ENCODE data around the gene DIS3L2.
A peak's percentile ranks its signal among the peaks of the same experiment; 100 is the strongest.

DIS3L2 gene

GRCh38 chr2:232134939-232135338 is 173.4 kb downstream of the DIS3L2 start:
- WGBS (ENCODE audit: extremely low coverage, insufficient coverage, low lambda C conversion rate) = no CpG with 5 or more reads among the region's 4 CpGs

GRCh38 chr2:232137356-232138147 is 176.0 kb downstream of the DIS3L2 start:
- no peak overlapping the region for H3K9ac ChIP-seq (ENCODE audit: low read length)
- H2BK5ac ChIP-seq (ENCODE audit: low read length) = no peak overlapping the region
- no peak overlapping the region for H3K4me3 ChIP-seq (ENCODE audit: low read length)
- no CpG with 5 or more reads among the region's 3 CpGs for WGBS (ENCODE audit: extremely low coverage, insufficient coverage, low lambda C conversion rate)
- no peaks in the 10 kb centered on the region for H3K36me3 ChIP-seq (ENCODE audit: control insufficient read depth, insufficient read depth, low read length)
- no peak for DNase-seq
- no peaks in the 10 kb centered on the region for H3K27me3 ChIP-seq (ENCODE audit: insufficient read depth, low read length, poor library complexity)
- no peak overlapping the region for H4K5ac ChIP-seq (ENCODE audit: low read length)
- no peak overlapping the region for H3K4ac ChIP-seq (ENCODE audit: low read depth, low read length)
- H3K27ac ChIP-seq (ENCODE audit: low read depth, low read length) = no peak overlapping the region
- no peak overlapping the region for H2AK5ac ChIP-seq (ENCODE audit: low read length)
- H3K79me1 ChIP-seq (ENCODE audit: low read length) = no peaks in the 10 kb centered on the region
- no peak overlapping the region for H2BK15ac ChIP-seq (replicated peaks; ENCODE audit: low read depth)
- H4K8ac ChIP-seq (ENCODE audit: low read depth, low read length) = no peak overlapping the region
- peaks cover 6% of the 10 kb centered on the region for H3K4me1 ChIP-seq (ENCODE audit: control insufficient read depth, low read depth, low read length)
- H2BK120ac ChIP-seq (ENCODE audit: low read depth, low read length) = no peak overlapping the region
- H3K56ac ChIP-seq (ENCODE audit: low read length) = no peak overlapping the region
- H3K18ac ChIP-seq (ENCODE audit: low read length) = no peak overlapping the region
- H3K79me2 ChIP-seq (ENCODE audit: control insufficient read depth, insufficient read depth, low read length) = no peaks in the 10 kb centered on the region
- H3K23ac ChIP-seq (ENCODE audit: low read length) = no peak overlapping the region
- H3K4me2 ChIP-seq (ENCODE audit: low read length) = no peak overlapping the region

More at GRCh38 chr2:232134939-232135338, 173.4 kb downstream of the DIS3L2 start:
- H3K4me2 ChIP-seq (ENCODE audit: low read length) = no peak overlapping the region
- H3K79me1 ChIP-seq (ENCODE audit: low read length) = no peaks in the 10 kb centered on the region
- H3K9ac ChIP-seq (ENCODE audit: low read length) = no peak overlapping the region
- no peak overlapping the region for H2BK15ac ChIP-seq (replicated peaks; ENCODE audit: low read depth)
- no peaks in the 10 kb centered on the region for H3K36me3 ChIP-seq (ENCODE audit: control insufficient read depth, insufficient read depth, low read length)
- H3K23ac ChIP-seq (ENCODE audit: low read length) = no peak overlapping the region
- no peak overlapping the region for H2BK120ac ChIP-seq (ENCODE audit: low read depth, low read length)
- DNase-seq = no peak
- no peak overlapping the region for H4K8ac ChIP-seq (ENCODE audit: low read depth, low read length)
- H3K4me3 ChIP-seq (ENCODE audit: low read length) = no peak overlapping the region
- no peak overlapping the region for H4K5ac ChIP-seq (ENCODE audit: low read length)
- no peaks in the 10 kb centered on the region for H3K27me3 ChIP-seq (ENCODE audit: insufficient read depth, low read length, poor library complexity)
- H2AK5ac ChIP-seq (ENCODE audit: low read length) = no peak overlapping the region
- no peak overlapping the region for H3K4ac ChIP-seq (ENCODE audit: low read depth, low read length)
- no peak overlapping the region for H3K27ac ChIP-seq (ENCODE audit: low read depth, low read length)
- H3K18ac ChIP-seq (ENCODE audit: low read length) = no peak overlapping the region
- no peak overlapping the region for H2BK5ac ChIP-seq (ENCODE audit: low read length)
- H3K56ac ChIP-seq (ENCODE audit: low read length) = no peak overlapping the region
- no peaks in the 10 kb centered on the region for H3K79me2 ChIP-seq (ENCODE audit: control insufficient read depth, insufficient read depth, low read length)
- H3K4me1 ChIP-seq (ENCODE audit: control insufficient read depth, low read depth, low read length) = peaks cover 6% of the 10 kb centered on the region

- Histone ChIP-seq H2BK15ac (replicated peaks; ENCODE audit: low read depth) (no peak overlapping the region), H3K18ac (ENCODE audit: low read length) (no peak overlapping the region), H2BK5ac (ENCODE audit: low read length) (no peak overlapping the region), H4K8ac (ENCODE audit: low read depth, low read length) (no peak overlapping the region), H3K4me3 (ENCODE audit: low read length) (no peak overlapping the region), H3K4ac (ENCODE audit: low read depth, low read length) (no peak overlapping the region), H3K9ac (ENCODE audit: low read length) (no peak overlapping the region), H2BK120ac (ENCODE audit: low read depth, low read length) (no peak overlapping the region), H3K4me2 (ENCODE audit: low read length) (no peak overlapping the region), H3K27ac (ENCODE audit: low read depth, low read length) (no peak overlapping the region), H3K79me1 (ENCODE audit: low read length) (no peaks in the 10 kb centered on the region), H3K36me3 (ENCODE audit: control insufficient read depth, insufficient read depth, low read length) (no peaks in the 10 kb centered on the region), H3K27me3 (ENCODE audit: insufficient read depth, low read length, poor library complexity) (no peaks in the 10 kb centered on the region), H2AK5ac (ENCODE audit: low read length) (no peak overlapping the region), H3K79me2 (ENCODE audit: control insufficient read depth, insufficient read depth, low read length) (no peaks in the 10 kb centered on the region), H3K56ac (ENCODE audit: low read length) (no peak overlapping the region), H4K5ac (ENCODE audit: low read length) (no peak overlapping the region), H3K23ac (ENCODE audit: low read length) (no peak overlapping the region), H3K4me1 (ENCODE audit: control insufficient read depth, low read depth, low read length) (peaks cover 6% of the 10 kb centered on the region)
- peak; percentile 74 for DNase-seq
- no CpG with 5 or more reads among the region's 5 CpGs for WGBS (ENCODE audit: extremely low coverage, insufficient coverage, low lambda C conversion rate)
Measured at GRCh38 chr2:232138441-232138840, 176.9 kb downstream of the DIS3L2 start.

- H2AK5ac ChIP-seq (ENCODE audit: low read length) = no peak overlapping the region
- no peak overlapping the region for H3K4me3 ChIP-seq (ENCODE audit: low read length)
- no peaks in the 10 kb centered on the region for H3K27me3 ChIP-seq (ENCODE audit: insufficient read depth, low read length, poor library complexity)
- no peaks in the 10 kb centered on the region for H3K79me2 ChIP-seq (ENCODE audit: control insufficient read depth, insufficient read depth, low read length)
- no peak overlapping the region for H3K9ac ChIP-seq (ENCODE audit: low read length)
- no peak overlapping the region for H3K4ac ChIP-seq (ENCODE audit: low read depth, low read length)
- no peak overlapping the region for H3K56ac ChIP-seq (ENCODE audit: low read length)
- H2BK5ac ChIP-seq (ENCODE audit: low read length) = no peak overlapping the region
- H3K4me2 ChIP-seq (ENCODE audit: low read length) = no peak overlapping the region
- no peak overlapping the region for H2BK15ac ChIP-seq (replicated peaks; ENCODE audit: low read depth)
- H2BK120ac ChIP-seq (ENCODE audit: low read depth, low read length) = no peak overlapping the region
- DNase-seq = peak; percentile 40
- peaks cover 6% of the 10 kb centered on the region for H3K4me1 ChIP-seq (ENCODE audit: control insufficient read depth, low read depth, low read length)
- H3K36me3 ChIP-seq (ENCODE audit: control insufficient read depth, insufficient read depth, low read length) = no peaks in the 10 kb centered on the region
- no peak overlapping the region for H3K18ac ChIP-seq (ENCODE audit: low read length)
- no peak overlapping the region for H4K5ac ChIP-seq (ENCODE audit: low read length)
- no peak overlapping the region for H3K27ac ChIP-seq (ENCODE audit: low read depth, low read length)
- no peaks in the 10 kb centered on the region for H3K79me1 ChIP-seq (ENCODE audit: low read length)
- WGBS (ENCODE audit: extremely low coverage, insufficient coverage, low lambda C conversion rate) = no CpG with 5 or more reads among the region's 4 CpGs
- no peak overlapping the region for H4K8ac ChIP-seq (ENCODE audit: low read depth, low read length)
- no peak overlapping the region for H3K23ac ChIP-seq (ENCODE audit: low read length)
Measured at GRCh38 chr2:232139171-232139594, 177.7 kb downstream of the DIS3L2 start.

GRCh38 chr2:232139786-232140562 is 178.5 kb downstream of the DIS3L2 start:
- Histone ChIP-seq H3K4me1 (ENCODE audit: control insufficient read depth, low read depth, low read length) (peaks cover 6% of the 10 kb centered on the region), H3K4me2 (ENCODE audit: low read length) (no peak overlapping the region), H2BK120ac (ENCODE audit: low read depth, low read length) (no peak overlapping the region), H4K5ac (ENCODE audit: low read length) (no peak overlapping the region), H3K18ac (ENCODE audit: low read length) (no peak overlapping the region), H3K27me3 (ENCODE audit: insufficient read depth, low read length, poor library complexity) (no peaks in the 10 kb centered on the region), H3K4ac (ENCODE audit: low read depth, low read length) (no peak overlapping the region), H3K56ac (ENCODE audit: low read length) (no peak overlapping the region), H3K4me3 (ENCODE audit: low read length) (no peak overlapping the region), H3K9ac (ENCODE audit: low read length) (no peak overlapping the region), H4K8ac (ENCODE audit: low read depth, low read length) (no peak overlapping the region), H3K23ac (ENCODE audit: low read length) (no peak overlapping the region), H2BK15ac (replicated peaks; ENCODE audit: low read depth) (no peak overlapping the region), H2BK5ac (ENCODE audit: low read length) (no peak overlapping the region), H3K79me1 (ENCODE audit: low read length) (no peaks in the 10 kb centered on the region), H2AK5ac (ENCODE audit: low read length) (no peak overlapping the region), H3K79me2 (ENCODE audit: control insufficient read depth, insufficient read depth, low read length) (no peaks in the 10 kb centered on the region), H3K36me3 (ENCODE audit: control insufficient read depth, insufficient read depth, low read length) (no peaks in the 10 kb centered on the region), H3K27ac (ENCODE audit: low read depth, low read length) (no peak overlapping the region)
- no CpG with 5 or more reads among the region's 2 CpGs for WGBS (ENCODE audit: extremely low coverage, insufficient coverage, low lambda C conversion rate)
- DNase-seq = no peak
